Measurements from ENCODE around the gene ARL11. TPM values are rescaled to one million over a fixed set of nuclear protein-coding genes. Genes with fewer than 3 reads are reported as not detected.

The ARL11 gene
- total and polyA plus RNA-seq, 12 donors = 0.09 to 1.1 (median 0.23) TPM

DNA sequence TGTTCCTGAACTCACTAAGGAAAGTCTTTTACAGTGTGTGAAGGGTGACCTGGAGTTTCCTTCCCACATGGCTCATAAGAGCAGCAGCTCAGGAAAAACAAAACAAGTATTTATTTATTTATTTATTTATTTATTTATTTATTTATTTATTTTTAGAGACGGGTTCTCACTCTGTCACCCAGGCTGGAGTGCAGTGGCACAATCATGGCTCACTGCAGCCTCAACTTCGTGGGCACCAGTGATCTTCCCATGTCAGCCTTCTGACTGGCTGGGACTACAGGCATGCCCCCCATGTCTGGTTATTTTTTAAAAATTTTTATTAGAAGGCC is 10.4 kb downstream of the ARL11 start:
- H3K27ac ChIP-seq = peak overlapping the region in 1 of 10 donors; percentile 28
- TF ChIP-seq, protein P1, sequence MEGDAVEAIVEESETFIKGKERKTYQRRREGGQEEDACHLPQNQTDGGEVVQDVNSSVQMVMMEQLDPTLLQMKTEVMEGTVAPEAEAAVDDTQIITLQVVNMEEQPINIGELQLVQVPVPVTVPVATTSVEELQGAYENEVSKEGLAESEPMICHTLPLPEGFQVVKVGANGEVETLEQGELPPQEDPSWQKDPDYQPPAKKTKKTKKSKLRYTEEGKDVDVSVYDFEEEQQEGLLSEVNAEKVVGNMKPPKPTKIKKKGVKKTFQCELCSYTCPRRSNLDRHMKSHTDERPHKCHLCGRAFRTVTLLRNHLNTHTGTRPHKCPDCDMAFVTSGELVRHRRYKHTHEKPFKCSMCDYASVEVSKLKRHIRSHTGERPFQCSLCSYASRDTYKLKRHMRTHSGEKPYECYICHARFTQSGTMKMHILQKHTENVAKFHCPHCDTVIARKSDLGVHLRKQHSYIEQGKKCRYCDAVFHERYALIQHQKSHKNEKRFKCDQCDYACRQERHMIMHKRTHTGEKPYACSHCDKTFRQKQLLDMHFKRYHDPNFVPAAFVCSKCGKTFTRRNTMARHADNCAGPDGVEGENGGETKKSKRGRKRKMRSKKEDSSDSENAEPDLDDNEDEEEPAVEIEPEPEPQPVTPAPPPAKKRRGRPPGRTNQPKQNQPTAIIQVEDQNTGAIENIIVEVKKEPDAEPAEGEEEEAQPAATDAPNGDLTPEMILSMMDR (IDR thresholded peaks at IDR 0.05) = no peak
- peaks cover 0 to 53% (median 0%) of the 10 kb centered on the region in 9 donors for H3K4me1 ChIP-seq
- ATAC-seq (no peak), DNase-seq (no peak)
- H3K9me3 ChIP-seq = no peaks in the 10 kb centered on the region
- no peak overlapping the region for H3K4me3 ChIP-seq
- no peaks in the 10 kb centered on the region for H3K27me3 ChIP-seq
- 88 to 90% methylated on average over 2 of the region's 2 CpGs for WGBS, 2 donors
- H3K36me3 ChIP-seq = no peaks in the 10 kb centered on the region
- intact Hi-C loops (cut with DNase I) = no loop called here

DNA sequence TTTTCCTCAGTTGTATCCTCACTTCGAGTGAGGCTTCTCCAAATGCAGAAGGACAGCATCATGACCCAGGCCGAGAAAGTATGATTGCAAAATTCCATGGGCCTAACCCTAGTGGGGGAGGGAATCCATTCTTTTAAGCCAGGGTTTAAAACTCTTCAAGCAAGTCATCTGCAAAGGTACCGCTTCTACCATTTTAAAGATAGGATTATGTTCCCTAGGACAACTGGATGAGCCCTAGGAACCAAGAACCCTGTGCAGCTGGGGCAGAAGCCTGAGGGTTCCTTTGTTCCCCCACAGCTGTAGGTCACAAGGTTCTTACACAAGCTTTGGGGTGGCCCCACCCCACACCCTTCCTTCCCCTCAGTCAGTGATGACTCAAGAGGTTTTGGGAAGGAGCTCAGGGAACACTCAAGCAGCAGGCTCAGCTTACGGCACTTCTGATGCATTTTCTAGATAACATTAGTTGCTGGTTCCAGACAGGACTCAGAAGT is 13.5 kb downstream of the ARL11 start:
- Histone ChIP-seq H3K9me3 (no peaks in the 10 kb centered on the region), H3K27ac (peak overlapping the region in 3 of 10 donors; percentile 14 to 87 (median 48)), H3K4me1 (peaks cover 0 to 45% (median 0%) of the 10 kb centered on the region in 9 donors), H3K4me3 (peak overlapping the region in 2 of 10 donors; percentile 5 to 47), H3K36me3 (no peaks in the 10 kb centered on the region), H3K27me3 (no peaks in the 10 kb centered on the region)
- ATAC-seq (peak; percentile 69 to 93 (median 84)), DNase-seq (peak in 1 of 2 donors; percentile 31)
- TF ChIP-seq, protein P1 (IDR thresholded peaks at IDR 0.05) = no peak
- intact Hi-C loops (cut with DNase I) = no loop called here
- 82 to 83% methylated on average over 4 of the region's 4 CpGs for WGBS, 2 donors

DNA sequence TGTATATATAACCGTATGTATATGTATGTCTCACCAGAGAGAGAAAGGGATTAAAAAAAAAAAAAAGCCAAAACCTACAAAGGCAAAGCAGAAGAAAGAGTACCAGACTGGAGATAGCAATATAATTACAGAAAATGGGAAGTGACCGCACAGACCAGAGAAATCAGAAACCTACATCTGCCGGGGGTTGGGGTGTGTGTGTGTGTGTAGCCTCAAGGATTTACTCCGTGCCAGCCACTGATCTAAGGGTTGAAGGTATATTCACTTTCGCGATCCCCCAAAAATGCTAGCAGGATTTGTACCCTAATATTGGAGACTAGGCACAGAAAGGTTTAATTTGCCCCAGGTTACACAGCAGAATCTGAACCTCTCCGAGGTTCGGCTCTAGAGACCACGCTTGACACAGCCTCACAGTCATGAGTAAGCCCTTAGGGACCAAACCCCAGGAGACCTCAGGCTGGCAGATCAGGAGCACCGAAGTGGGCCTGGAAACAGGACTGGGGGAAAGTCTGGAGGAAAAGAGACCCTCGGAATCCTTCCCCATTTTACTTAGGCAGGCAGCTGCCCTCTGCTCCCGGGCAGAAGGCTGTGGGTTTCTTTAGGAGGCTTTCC is 14.8 kb downstream of the ARL11 start:
- no peaks in the 10 kb centered on the region for H3K36me3 ChIP-seq
- TF ChIP-seq, protein P1 (IDR thresholded peaks at IDR 0.05) = no peak
- ATAC-seq = peak in 4 of 8 donors; percentile 50 to 66 (median 60)
- DNase-seq = no peak
- 89 to 92% methylated on average over 12 of the region's 12 CpGs for WGBS, 2 donors
- peak overlapping the region in 3 of 10 donors; percentile 9 to 47 (median 22) for H3K4me3 ChIP-seq
- H3K9me3 ChIP-seq = no peaks in the 10 kb centered on the region
- no peaks in the 10 kb centered on the region for H3K27me3 ChIP-seq
- intact Hi-C loops (cut with DNase I) = no loop called here
- peak overlapping the region in 3 of 10 donors; percentile 8 to 87 (median 34) for H3K27ac ChIP-seq
- peaks cover 0 to 45% (median 0%) of the 10 kb centered on the region in 9 donors for H3K4me1 ChIP-seq

DNA sequence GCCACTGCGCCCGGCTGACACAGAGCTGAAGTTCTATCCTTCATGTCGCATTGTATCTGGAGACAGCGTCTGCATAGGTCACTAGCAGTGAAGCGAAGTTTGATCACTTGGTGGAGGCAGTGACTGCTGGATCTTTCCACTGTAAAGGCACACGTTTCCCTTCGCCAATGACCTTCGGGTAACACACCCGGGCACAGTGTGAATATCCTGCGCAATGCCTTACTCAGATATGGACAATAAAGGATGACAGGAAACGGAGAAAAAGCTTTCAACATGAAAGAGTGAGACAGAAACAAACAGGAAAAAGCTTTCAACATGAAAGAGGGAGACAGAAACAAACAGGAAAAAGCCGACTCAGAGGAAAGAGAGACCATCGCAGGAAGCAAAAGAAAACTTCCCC is 17.1 kb downstream of the ARL11 start:
- intact Hi-C loops (cut with DNase I) = loop anchor here in 1 of 10 donors (5.0 kb wide), 1 partner anchor 202 kb away; no protein-coding TSS in a partner anchor
- no peak overlapping the region for H3K4me3 ChIP-seq
- TF ChIP-seq, protein P1 (IDR thresholded peaks at IDR 0.05) = no peak
- H3K9me3 ChIP-seq = no peaks in the 10 kb centered on the region
- ATAC-seq = no peak
- H3K27ac ChIP-seq = no peak overlapping the region
- DNase-seq = no peak
- H3K36me3 ChIP-seq = no peaks in the 10 kb centered on the region
- H3K4me1 ChIP-seq = peaks cover 0 to 41% (median 0%) of the 10 kb centered on the region in 9 donors
- WGBS, 2 donors = 67 to 77% methylated on average over 13 of the region's 13 CpGs
- no peaks in the 10 kb centered on the region for H3K27me3 ChIP-seq
